ENCODE measurements around the gene UQCRQ. TPM values are rescaled to one million over a fixed set of nuclear protein-coding genes. Genes with fewer than 3 reads are reported as not detected.

Gene UQCRQ
- total RNA-seq, 1 donor from 2014 or later = 378 TPM

DNA sequence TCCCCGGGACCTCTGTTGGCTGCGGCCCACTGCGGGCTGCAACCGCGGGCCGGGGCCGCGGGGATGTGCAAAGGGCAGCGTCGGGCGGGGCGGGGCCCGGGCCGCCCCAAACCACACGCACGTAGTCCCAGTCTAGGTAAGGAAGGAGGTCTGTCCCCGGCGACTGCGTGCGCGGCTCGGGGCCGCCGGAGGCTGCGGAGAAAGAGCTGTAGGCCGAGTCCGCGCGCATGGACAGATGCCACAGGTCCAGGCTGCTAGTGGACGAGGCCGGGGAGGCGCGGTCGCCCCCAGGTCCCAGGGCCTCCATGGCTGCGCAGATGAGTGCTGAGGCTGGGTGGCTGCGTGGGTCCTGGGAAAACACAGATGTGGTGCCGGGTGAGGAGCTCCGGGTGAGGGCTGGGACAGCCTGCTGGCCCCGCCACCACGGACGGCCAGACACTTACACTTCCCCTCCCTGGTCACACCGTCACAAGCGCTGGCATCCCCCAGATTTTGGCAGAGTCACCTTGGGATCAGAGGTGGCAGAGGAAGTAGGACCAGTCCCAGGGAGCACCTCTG, 40.5 kb upstream of the UQCRQ start:
- Mint-ChIP-seq H3K4me1 (ENCODE audit: low read depth) (peaks cover 12% of the 10 kb centered on the region), H3K36me3 (ENCODE audit: low read depth) (no peaks in the 10 kb centered on the region), H3K4me3 (ENCODE audit: unreplicated experiment) (no peak overlapping the region), H3K9me3 (ENCODE audit: low read depth) (no peaks in the 10 kb centered on the region), H3K27me3 (ENCODE audit: low read depth) (no peaks in the 10 kb centered on the region), H3K27ac (ENCODE audit: unreplicated experiment) (no peak overlapping the region)
- TF ChIP-seq CTCF (IDR thresholded peaks at IDR 0.05) = no peak
- no peak for DNase-seq (ENCODE audit: low spot score)

DNA sequence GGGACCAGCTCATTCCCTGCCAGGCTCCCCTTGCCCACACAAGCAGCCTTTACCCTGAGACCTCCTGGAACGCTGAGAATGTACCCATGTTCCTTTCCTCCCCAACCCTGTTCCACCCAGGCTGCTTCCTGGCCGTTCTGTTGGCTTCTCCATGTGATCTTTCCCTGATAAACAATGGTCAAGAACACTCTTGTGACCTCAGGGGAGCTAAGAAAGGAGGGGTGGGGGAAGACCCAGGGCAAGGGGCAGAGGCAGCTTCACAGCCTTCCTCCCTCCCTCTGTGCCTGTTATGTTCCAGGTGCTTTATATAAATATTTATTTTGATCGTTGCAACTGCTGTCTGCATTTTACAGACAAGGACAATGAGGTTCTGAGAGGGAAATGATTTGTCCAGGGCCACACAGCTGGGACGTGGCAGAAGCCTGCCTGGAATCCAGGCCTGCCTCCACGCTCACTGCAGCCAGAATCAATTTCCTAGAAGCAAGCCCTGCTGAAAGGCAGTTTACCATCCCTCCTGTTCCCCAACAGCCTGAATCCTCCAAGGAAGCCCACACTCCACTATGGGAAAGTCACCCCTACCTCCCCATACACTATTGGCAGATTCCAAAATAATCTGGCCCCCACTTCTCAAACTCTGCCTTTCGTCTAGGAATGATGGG, 39.9 kb upstream of the UQCRQ start:
- no peak for TF ChIP-seq CTCF (IDR thresholded peaks at IDR 0.05)
- no peaks in the 10 kb centered on the region for H3K9me3 Mint-ChIP-seq (ENCODE audit: low read depth)
- no peaks in the 10 kb centered on the region for H3K36me3 Mint-ChIP-seq (ENCODE audit: low read depth)
- H3K4me3 Mint-ChIP-seq (ENCODE audit: unreplicated experiment) = no peak overlapping the region
- H3K27me3 Mint-ChIP-seq (ENCODE audit: low read depth) = no peaks in the 10 kb centered on the region
- no peak overlapping the region for H3K27ac Mint-ChIP-seq (ENCODE audit: unreplicated experiment)
- peaks cover 17% of the 10 kb centered on the region for H3K4me1 Mint-ChIP-seq (ENCODE audit: low read depth)
- no peak for DNase-seq (ENCODE audit: low spot score)

GRCh38 chr5:132827943-132828673, 38.3 kb upstream of the UQCRQ start:
- no peaks in the 10 kb centered on the region for H3K36me3 Mint-ChIP-seq (ENCODE audit: low read depth)
- no peak for DNase-seq (ENCODE audit: low spot score)
- H3K4me1 Mint-ChIP-seq (ENCODE audit: low read depth) = peaks cover 14% of the 10 kb centered on the region
- no peak overlapping the region for H3K4me3 Mint-ChIP-seq (ENCODE audit: unreplicated experiment)
- no peak overlapping the region for H3K27ac Mint-ChIP-seq (ENCODE audit: unreplicated experiment)
- TF ChIP-seq CTCF (IDR thresholded peaks at IDR 0.05) = no peak
- H3K9me3 Mint-ChIP-seq (ENCODE audit: low read depth) = no peaks in the 10 kb centered on the region
- no peaks in the 10 kb centered on the region for H3K27me3 Mint-ChIP-seq (ENCODE audit: low read depth)

DNA sequence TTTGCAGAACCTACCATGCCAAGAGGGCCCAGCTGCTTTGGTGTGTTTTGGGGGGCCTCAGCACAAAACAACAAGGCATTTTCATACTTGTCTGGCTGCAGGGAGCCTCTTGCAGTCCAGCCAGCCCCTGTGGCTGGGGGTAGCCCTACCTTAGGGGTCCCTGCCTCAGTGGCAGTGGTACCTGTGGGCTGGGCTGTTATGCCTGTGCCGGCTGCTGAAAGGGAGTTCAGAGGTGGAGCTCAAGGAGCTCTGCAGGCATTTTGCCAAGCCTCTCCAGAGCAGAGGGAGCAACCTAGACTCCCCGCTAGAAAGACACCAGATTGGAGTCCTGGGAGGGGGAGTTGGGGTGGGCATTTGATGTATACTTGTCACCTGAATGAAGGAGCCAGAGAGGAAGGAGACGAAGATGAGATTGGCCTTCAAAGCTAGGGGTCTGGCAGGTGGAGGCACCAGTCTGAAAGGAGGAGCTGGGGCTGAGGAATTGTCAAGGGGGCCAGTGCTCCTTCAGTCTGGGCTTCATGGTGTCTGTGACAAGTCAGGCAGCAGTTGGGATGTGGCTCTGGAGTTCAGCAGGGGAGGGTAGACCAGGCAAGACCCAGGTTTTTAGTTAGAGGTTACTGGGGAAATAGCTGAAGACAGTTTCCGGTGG, 37.5 kb upstream of the UQCRQ start:
- H3K4me3 Mint-ChIP-seq (ENCODE audit: unreplicated experiment) = peak overlapping the region; percentile 86
- no peaks in the 10 kb centered on the region for H3K36me3 Mint-ChIP-seq (ENCODE audit: low read depth)
- peaks cover 14% of the 10 kb centered on the region for H3K4me1 Mint-ChIP-seq (ENCODE audit: low read depth)
- H3K9me3 Mint-ChIP-seq (ENCODE audit: low read depth) = no peaks in the 10 kb centered on the region
- no peak overlapping the region for H3K27ac Mint-ChIP-seq (ENCODE audit: unreplicated experiment)
- no peak for TF ChIP-seq CTCF (IDR thresholded peaks at IDR 0.05)
- H3K27me3 Mint-ChIP-seq (ENCODE audit: low read depth) = no peaks in the 10 kb centered on the region
- no peak for DNase-seq (ENCODE audit: low spot score)

- no peaks in the 10 kb centered on the region for H3K9me3 Mint-ChIP-seq (ENCODE audit: low read depth)
- no peak for DNase-seq (ENCODE audit: low spot score)
These were observed 36.6 kb upstream of the UQCRQ start for GRCh38 chr5:132829742-132830435.

More at GRCh38 chr5:132829742-132830435, 36.6 kb upstream of the UQCRQ start:
- no peaks in the 10 kb centered on the region for H3K27me3 Mint-ChIP-seq (ENCODE audit: low read depth)
- no peaks in the 10 kb centered on the region for H3K36me3 Mint-ChIP-seq (ENCODE audit: low read depth)
- peaks cover 14% of the 10 kb centered on the region for H3K4me1 Mint-ChIP-seq (ENCODE audit: low read depth)
- H3K27ac Mint-ChIP-seq (ENCODE audit: unreplicated experiment) = peak overlapping the region; percentile 71
- peak overlapping the region; percentile 86 for H3K4me3 Mint-ChIP-seq (ENCODE audit: unreplicated experiment)
- TF ChIP-seq CTCF (IDR thresholded peaks at IDR 0.05) = peak; percentile 90
